Activated T-cell treated with anti-CD3 and anti-CD28 coated beads, Interleukin-2, amount 50 U/mL, for 48 hours (primary cell): ENCODE data around the gene LEMD3.
A peak's percentile ranks its signal among the peaks of the same experiment; 100 is the strongest.

Experiments
- DNase-seq, 2 experiments: peaks; one replicate each; pipeline ENCODE4 v3.0.0-alpha.2; 2020

The LEMD3 gene

DNA sequence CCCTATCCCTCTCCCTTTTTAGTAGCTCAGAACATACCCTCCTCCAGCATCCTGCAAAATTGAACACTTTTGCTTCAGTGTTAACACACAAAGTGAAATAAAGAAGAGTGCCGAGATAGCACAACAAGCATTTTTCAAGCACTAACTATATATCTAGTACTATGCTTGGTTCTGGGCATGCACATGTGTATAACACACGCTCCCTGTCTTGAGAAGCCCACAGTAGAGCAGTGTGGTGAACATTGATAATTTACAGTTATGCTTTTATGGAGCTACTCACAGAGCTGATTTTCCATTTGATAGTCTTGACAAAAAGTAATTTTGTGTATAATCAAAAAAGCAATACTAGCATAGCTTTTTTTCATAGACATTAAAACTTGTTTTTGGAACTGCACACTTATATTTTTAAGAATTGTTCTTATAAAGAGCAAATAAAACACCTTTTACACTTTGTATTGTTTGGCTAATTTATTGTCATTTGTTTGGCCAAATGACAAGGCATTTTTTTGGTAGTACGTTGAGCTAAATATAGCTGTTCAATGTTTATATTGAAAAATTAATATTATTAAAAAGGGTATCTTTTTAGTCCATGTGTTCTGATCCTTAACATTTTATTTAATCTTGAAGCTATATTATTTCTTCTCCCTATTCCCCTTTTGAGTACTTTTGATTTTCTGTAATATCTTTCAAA is 39.7 kb downstream of the LEMD3 start:
- no peak for DNase-seq

DNA sequence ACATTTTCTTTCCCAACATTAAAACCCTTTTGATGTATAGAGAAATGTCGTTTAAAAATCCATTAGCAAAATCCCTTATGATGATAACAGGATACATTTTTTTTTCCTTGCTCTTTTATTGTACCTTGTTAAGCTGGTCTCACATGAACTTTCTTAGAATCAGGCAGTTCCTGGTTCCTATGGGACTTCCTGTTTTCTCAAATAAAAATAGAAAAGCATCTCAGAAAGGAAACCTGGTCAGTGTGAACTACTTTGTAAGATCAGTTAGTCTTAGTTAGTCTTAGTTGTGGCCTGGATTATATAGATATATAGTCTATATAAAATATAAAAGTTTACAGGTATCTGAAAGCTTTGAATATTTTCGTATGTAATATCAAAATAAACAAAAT is 40.3 kb downstream of the LEMD3 start:
- DNase-seq = no peak

DNA sequence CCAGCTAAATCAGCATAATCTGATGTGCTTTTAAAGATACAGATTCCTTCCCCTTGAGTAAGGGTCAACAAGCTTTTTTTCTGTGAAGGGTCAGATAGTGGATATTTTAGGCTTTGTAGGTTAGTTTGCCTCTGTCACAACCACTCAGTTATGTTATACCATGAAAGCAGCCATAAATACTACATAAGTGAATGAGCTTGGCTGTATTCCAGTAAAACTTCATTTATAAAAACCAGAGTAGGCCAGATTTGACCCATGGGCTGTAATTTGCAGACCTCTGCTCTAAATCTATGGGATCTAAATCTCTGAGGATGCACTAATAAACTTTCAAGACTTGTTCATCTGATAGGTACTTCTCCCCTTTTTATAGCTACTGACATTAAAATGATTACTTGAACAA is 47.7 kb downstream of the LEMD3 start:
- DNase-seq = no peak

DNA sequence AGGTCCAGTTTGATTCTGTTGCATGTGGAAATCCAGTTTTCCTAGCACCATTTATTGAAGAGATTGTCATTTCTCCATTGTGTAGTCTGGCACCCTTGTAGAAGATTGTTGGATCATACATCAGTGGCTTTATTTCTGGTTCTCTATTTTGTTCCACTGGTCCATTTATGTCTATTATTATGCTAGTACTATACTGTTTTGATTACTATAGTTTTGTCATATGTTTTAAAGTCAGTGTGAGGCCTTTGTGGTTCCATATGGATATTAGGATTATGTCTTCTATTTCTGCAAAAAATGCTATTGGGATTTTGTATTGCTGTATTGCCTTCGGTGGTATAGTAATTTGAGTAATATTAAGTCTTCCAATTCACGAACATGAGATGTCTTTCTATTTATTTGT is 51.4 kb downstream of the LEMD3 start:
- no peak for DNase-seq

DNA sequence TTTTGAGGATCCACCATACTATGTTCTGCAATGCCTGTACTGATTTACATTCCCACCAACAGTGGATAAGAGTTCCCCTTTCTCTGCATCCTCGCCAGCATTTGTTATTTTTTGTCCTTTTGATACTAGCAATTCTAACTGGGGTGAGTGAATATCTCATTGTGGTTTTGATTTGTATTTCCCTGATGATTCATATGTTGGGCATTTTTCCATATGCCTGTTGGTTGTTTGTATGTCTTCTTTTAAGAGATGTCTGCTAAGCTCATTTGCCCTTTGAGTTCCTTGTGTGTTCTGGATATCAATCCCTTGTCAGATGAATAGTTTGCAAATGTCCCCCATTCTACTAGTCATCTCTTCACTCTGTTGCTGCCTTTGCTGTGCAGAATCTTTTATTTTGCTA is 60.1 kb downstream of the LEMD3 start:
- DNase-seq = no peak

DNA sequence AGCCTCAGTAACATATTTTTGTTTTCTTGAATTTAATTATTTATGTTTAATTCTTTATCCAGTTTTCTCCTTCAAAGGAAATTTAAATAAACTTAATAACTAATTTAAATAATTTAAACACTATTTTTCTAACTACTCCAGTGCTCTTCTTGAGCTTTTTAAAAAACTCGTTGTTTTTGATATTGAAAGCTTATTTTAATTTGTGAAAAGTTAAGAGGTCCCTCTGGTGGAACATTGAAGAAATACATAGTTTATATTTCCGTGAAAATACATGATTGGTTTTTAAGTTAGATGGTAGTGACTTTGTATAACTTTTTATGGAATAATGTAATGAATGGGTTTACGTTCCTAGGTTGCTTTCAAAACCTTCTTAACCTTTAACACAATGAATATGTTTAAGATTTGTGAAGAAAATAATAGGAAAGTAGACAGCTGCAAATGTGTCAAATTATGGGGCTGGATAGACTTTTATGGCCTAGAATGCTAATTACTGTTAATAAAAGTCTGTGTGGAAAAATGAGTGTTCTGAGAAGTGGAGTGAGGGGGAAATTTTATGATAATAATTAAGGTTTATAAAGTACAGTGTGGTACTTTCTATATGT is 63.2 kb downstream of the LEMD3 start:
- no peak for DNase-seq

DNA sequence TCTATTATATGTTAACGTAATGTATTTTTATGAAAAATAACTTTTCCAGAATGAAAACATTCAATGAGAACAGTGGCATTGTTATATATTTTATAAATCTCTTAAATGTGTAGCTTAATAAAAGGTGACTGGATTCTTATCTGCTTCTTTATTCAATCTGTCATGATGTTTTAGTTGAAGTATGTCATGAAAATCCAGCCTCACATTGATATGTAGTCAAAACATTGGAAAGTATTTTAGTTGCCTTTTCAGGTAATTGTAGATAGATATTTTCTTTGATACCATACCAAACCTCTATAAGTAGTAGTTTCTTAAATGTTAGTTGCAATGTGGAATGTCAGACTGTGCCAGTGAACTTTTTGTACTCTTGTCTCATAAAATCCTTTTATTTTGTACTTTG is 67.8 kb downstream of the LEMD3 start:
- no peak for DNase-seq

DNA sequence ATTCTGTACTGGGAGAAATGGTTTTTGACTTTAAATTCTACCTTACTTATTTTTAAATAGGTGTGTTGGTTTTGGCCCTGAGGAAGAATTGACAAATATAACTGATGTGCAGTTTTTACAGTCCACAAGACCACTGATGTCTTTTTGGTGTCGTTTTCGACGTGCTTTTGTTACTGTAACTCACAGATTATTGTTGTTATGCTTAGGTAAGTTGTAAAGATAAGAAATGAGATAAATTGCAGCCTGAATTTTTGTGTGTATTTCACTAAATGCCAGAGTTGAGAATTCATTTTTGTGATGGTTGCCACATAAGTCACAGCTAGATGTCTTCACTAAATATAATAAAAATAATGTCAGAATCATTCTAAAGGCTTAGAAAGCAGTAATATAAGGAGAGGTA is 69.2 kb downstream of the LEMD3 start:
- DNase-seq = no peak

DNA sequence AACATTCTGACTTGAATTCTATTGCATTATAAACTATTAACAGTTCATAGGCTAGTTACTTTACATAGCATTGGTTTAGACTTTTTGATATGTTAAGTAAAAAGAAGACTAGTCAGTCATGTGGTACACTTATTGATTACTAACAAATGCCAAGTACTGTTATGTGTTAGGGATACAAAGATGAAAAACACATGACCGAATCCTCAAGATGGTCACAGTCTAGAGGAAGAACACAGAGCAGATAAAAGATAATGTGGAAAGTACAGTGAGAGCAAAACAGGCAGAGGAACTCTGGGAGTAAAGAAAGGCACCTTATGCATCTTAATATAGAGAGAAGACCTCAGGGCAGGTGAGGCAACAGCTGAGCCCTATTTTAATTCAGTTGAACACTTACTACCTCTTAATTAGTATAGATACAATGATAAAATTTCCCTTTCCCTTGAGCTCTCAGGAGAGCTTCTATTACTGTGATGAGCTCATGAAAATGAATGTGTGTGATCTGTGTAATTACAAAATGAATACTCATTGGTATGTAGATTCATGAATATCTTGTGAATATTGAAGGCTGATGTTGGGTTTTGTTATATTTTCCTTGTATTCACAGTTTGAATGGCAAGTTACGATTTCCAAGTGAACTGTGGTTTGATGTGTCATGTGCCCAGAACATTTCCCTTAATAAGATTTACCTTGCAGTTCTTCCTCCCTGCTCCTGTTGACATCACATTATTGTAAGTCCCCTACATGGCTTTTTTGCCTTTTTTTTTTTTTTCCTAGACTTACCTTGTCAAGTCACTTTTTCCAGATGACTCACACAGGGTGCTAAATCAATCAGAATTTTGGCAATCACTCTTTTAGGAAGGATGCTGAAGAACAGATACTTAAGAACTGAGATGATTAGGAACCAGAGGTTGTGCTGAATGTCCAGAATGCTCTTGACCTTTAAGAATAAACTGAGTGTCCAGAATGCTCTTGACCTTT is 79.6 kb downstream of the LEMD3 start:
- no peak for DNase-seq

DNA sequence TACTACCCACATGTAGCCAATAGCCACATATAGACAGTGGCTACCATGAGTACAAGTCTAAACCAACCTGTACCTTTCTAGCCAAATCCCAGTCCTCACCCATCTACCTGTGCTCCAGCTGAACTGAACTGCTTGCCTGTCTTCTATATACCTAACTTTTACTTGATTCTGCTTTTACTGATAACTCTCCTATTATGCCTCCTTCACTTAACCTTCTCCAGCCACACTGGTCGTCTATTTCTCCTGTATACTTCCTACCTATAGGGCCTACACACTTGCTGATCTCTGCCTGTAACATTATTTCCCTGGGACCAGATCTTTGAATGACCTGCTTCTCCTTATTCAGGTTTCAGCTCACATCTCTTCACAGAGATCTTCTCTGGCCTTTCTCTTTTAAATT is 83.1 kb downstream of the LEMD3 start:
- DNase-seq = no peak

DNA sequence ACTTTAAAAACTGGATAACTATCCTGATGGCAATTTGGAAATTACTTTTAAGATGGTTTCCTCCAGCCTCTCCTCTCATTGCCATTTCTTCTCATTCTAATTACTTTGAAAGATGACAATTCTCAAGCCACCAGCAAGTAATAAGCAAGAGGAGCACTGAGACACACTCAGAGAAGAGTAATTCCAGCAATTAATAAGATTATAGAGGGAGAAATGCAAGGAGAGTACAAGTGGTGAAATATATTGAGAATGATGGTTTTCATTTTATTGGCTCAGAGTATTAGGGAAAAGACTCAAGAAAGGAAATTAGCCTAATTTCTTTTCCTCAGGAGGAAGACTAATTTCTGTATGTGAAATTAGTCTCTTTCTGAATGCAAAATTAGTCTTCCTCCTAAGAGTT is 88.6 kb downstream of the LEMD3 start:
- no peak for DNase-seq

DNA sequence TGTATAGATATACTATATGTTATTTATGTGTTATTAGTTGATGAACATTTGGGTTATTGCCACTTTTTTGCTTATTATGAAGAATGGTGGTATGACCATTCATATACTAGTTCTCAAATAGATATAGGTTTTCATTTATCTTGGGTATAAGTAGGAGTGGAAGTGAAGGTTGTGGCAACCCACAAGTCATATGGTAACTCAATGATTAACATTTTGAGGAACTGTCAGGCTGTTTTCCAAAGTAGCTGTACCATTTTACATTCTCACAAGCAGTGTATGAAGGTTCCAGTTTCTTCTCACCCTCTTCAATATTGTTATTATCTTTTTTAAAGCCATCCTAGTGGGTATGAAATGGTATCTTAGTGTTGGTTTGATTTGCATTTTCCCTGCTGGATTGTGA is 90.1 kb downstream of the LEMD3 start:
- DNase-seq = no peak

DNA sequence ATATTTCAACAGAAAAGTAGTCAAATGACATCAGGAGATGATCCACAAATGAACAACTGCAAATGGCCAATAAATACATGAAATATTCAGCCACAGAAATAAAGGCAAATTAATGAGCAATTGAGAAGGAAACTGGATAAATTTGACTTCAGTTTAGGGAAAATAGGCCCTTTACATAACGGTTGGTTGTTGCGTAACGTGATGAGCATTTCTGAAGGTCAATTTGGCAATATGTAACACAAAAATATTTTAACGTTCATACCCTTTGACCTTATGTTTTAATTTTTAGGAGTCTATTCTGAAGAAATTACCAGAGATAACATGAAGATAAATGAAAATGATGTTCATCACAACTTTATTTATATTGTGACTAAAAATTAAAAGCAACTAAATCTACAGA is 94.4 kb downstream of the LEMD3 start:
- no peak for DNase-seq

DNA sequence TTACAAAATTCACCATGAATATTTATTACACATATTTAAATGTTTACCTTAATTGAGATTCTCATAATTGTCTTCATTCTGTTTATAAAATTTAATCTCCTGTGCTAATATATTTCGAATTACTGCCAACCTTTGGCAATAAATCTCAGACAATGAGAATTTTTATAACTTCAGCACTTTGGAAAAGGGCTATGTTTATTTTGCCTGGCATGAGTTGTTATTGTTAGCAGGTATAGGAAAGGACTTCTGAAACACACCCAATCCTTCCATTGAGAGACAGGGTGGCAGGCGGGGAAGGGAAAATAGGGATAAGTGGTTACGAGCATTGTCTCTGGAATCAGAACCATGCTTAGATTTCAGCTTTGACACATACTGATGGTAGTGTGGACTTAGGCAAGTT is 97.0 kb downstream of the LEMD3 start:
- DNase-seq = no peak

DNA sequence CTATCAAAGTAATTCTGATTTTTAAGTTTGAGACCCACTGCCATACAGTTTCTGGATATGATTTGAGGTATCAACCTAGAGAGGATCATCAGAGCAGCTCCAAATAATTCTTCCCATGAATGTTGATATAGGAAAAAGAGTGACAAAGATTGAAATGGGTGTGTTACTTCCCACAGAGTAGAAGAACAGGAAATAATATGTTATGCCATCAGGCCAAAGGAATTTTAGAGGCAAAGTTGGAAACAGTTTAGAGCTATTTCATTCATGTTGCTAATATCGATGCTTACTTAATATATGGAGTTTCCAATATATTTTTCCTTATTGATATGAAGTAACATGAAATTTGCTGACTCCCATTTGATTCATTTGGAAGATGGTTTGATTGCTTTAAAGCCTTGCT is 100.2 kb downstream of the LEMD3 start:
- DNase-seq = no peak

DNA sequence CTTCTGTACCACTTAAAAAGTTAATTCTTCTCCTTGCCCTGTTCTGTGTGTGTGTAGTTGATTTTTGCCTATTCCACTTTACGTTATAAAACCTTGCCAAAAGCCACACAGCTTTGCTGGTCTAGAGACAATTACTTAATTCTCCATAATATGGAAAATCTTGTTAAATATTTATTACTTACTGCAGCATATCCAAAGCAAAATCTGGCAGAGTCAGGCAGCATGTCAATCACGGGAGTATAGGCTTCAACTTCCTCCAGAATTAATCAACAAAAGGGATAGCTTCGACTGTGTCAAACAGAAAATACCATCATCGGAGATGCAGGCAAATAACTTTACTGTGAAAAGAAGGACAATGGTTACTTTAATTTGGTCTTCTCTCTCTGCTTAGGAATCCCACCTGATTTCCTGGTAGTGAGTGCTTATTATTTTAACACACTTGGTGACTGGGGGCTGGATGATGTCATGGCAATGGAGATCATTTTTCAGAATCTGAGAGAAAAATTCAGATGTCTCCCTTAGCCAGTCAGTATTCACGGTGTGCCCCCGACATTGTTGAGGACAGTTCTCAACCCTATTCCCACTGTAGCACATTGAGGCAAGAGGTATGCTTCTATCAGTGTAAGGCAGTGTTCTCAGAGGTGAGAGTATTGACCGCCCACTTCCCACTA is 105.4 kb downstream of the LEMD3 start:
- no peak for DNase-seq

DNA sequence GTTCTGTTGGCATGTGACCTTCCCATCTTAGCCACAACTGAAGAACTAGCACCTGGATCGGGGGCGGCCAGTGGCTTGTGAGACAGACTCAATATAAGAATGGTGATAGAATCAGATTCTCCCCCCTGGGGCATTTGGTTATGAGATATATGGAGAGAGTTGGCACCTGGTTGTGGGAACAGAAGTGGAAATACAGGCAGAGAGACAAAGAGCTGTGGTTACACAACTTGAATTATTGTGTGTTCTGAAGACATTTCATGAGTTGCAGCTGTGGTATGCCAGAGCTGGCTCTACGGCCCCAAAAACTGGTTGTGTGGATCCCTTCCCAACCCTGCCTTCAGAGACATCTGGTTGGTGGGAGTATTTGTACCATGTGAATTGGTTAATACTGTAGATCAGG is 106.2 kb downstream of the LEMD3 start:
- DNase-seq = no peak

DNA sequence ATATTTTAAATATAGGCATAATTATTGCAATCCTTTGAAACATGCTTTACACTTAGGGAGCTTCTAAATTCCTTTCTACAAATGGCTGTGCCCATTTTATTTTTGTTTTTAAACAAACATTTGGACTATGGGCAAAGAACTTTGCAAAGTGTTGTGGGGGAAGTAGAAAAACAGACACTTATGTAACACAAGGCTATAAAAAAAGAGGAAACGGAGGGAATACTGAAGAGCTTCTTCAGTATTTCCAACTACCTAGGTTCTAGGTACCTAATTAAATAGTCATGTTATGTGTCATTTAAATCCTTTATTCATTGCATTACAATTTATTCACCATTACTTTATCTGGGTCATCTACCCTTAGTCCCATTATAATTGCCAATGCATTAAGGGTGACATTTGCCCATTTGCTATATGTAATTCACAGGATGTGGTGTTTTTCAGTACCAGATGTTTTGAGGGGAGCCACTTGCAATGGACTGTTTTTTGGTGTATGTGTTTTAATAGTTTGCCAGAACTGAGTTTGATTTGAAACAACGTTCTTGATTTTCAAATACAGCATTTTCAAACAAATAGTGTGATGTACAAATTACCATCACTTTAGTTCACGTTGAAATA is 107.6 kb downstream of the LEMD3 start:
- DNase-seq = no peak

DNA sequence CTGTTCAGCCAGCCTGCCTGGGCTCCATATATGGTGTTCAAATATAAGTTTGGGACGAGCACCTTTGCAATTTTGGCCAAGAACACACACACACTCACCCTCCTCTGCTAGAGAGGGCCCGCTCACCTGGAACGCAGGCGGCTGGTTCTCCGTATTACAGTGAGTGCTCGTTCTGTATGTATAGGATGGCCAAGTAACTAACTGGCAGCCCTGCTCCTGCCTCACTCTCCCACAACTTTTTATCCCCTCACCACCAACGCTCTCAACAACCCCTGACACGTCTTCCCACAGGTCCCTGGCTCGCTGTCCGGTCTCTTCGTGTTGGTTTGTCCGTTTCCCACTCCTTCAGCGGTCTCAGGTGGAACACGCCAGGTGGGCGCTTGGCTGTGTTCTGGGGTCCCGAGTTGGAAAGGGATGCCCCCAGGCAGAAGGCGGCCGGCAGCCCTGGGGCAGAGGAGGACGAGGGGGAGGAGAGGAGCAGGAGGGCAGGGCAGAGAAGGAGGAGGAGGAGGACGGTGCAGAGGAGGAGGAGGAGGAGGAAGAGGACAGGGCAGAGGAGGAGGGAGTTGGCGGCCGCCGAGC is 108.7 kb downstream of the LEMD3 start:
- no peak for DNase-seq

DNA sequence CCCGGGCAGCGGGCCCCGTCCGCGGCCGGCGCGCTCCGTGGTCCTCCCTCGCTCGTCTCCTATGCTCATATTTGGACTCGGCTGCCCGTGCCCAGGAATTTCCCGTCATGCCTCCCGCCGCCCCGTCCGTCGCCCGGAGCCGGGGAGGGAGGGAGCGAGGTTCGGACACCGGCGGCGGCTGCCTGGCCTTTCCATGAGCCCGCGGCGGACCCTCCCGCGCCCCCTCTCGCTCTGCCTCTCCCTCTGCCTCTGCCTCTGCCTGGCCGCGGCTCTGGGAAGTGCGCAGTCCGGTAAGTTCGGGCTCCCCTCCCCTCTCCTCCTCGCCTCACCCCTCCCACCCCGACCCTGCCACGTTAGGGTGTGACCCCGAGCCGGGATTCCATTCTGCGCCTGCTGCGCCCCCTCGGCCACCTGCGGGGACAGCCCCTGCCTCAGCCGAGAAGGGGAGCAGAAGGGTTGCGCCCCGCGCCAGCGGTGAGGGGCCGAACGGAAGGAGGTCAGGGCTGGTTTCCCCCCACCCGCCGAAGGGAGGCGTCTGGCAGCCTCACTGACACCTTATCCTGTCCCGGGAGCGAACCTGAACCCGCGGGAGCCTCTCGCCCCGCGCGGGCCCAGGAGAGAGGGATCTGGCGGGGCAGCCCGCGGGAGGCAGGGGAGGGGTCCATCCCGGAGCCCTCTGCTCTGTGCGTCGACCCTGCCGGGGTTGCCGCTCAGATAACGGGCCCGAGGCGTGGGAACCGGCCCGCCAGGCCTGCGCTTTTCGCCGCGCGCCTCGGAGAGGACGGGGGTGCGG is 109.4 kb downstream of the LEMD3 start, which contains the start of gene MSRB3:
Gene MSRB3 (plus strand): TSS at position 108 of the 793 bp plus-strand sequence. CDS start 29,897 bp downstream, outside the sequence.
- peak; percentile 38 to 44 for DNase-seq

DNA sequence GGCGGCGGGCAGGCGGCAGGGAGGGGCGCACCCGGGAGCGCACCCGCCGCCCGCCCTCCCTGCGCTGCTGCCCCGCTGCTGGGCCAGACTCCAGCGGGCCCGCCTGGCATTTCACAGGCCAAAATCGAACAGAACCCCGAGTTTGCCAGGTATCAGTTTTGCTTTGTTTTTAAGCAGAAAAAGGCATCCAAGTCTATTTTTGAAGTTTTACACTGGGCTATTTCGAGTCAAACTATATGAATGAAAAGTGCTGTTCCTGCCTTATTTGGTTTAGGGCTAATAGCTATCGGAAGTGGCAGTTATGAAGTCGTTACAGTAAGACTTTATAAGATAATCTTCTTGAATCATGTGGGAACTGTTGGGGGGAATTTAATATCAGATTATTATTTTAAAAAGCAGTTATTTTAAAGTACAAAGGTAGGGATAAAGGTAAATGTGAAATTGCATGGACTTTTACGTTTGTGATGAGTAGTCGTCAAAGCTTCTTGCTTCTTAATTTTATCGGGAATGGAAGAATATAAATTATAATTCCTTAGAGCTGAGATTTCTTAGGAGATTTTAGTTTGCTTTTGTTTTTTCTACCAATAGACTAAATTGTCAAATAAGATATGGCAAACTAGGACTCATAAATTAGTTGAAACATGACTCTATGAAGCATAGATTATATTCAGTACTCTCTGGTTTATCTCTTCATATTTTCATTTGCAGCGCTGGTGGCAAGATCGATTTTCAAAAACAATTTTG is 110.2 kb downstream of the LEMD3 start:
- no peak for DNase-seq
